GM12878 (cell line): ENCODE data around the gene PINLYP. TPM values are rescaled to one million over a fixed set of nuclear protein-coding genes. Genes with fewer than 3 reads are reported as not detected.

ENCODE experiments used
- ATAC-seq: fragments of 200-7000 bp; cut with Tn5 transposase; 3 replicates; pipeline ENCODE4 v1.9.1; 2020; ENCODE audit warnings: mild to moderate bottlenecking, moderate library complexity
- BruUV-seq: library from RNA; stranded (reverse); fragments of 400-500 nt; replicated peaks from 2 replicates; lab custom pipeline; 2021; lab: Mats Ljungman, UMichigan
- CTCF ChIA-PET: fragments of 300-600 bp; sonication (Branson Sonifier 250); formaldehyde crosslinking; extraction: SDS; loops from one replicate; lab custom pipeline; 2021; ENCODE audit warnings: inconsistent platforms; lab: Yijun Ruan, JAX
- POLR2A ChIA-PET: fragments of 350-600 bp; formaldehyde crosslinking; extraction: SDS; loops from one replicate; lab custom pipeline; 2021; ENCODE audit warnings: inconsistent platforms; lab: Charles Lee
- RAD21 ChIA-PET: fragments of 300-600 bp; sonication (Branson Sonifier 250); formaldehyde crosslinking; loops from one replicate; lab custom pipeline; 2023; ENCODE audit warnings: antibody characterized with exemption; ENCODE audit not compliant: unreplicated experiment; lab: Charles Lee
- SMC1A ChIA-PET: fragments of 300-600 bp; sonication (Branson Sonifier 250); formaldehyde crosslinking; loops from one replicate; lab custom pipeline; 2023; ENCODE audit not compliant: unreplicated experiment, uncharacterized antibody; lab: Charles Lee
- DNase-seq: peaks from one replicate; pipeline ENCODE4 v3.0.0-alpha.2; 2011; ENCODE audit warnings: low read depth, low spot score
- FAIRE-seq: peaks from 3 replicates; lab custom pipeline; 2011; peaks lifted over from hg19 to GRCh38; lab: Jason Lieb, UNC
- H2AFZ ChIP-seq: 2 replicates; pipeline ENCODE4 v1.6.0; 2011; ENCODE audit warnings: low read depth, low read length, control low read depth; ENCODE audit not compliant: control insufficient read depth
- H3K27ac ChIP-seq: 2 replicates; pipeline ENCODE4 v1.5.1; 2011; ENCODE audit warnings: control low read depth; ENCODE audit not compliant: control insufficient read depth, insufficient read depth
- H3K27me3 ChIP-seq, 2 experiments: replicated peaks in 1 of 2; 2 replicates each; pipeline versions ENCODE4 v1.6.0 to v1.6.1; 2011; ENCODE audit warnings: low read length in 1 of 2; ENCODE audit not compliant: control insufficient read depth in 2 of 2, insufficient read depth in 2 of 2
- H3K36me3 ChIP-seq, 2 experiments: 2 replicates each; pipeline ENCODE4 v1.5.1; 2011; ENCODE audit warnings: low read length in 1 of 2; ENCODE audit not compliant: control insufficient read depth in 2 of 2, insufficient read depth in 2 of 2
- H3K4me1 ChIP-seq: 2 replicates; pipeline ENCODE4 v1.6.1; 2011; ENCODE audit warnings: mild to moderate bottlenecking, low read length, moderate library complexity, mixed read lengths; ENCODE audit not compliant: control insufficient read depth, insufficient read depth
- H3K4me2 ChIP-seq: 2 replicates; pipeline ENCODE4 v1.6.0; 2011; ENCODE audit warnings: control low read depth; ENCODE audit not compliant: control insufficient read depth, insufficient read depth
- H3K4me3 ChIP-seq: fragments of 200-600 bp; sonication (generic); 2 replicates; pipeline ENCODE4 v1.5.1; 2016
- H3K79me2 ChIP-seq: 2 replicates; pipeline ENCODE4 v1.6.0; 2011; ENCODE audit warnings: low read length; ENCODE audit not compliant: control insufficient read depth, insufficient read depth
- H3K9ac ChIP-seq: 2 replicates; pipeline ENCODE4 v1.8.0; 2011; ENCODE audit warnings: low read length, control low read depth, mixed read lengths; ENCODE audit not compliant: control insufficient read depth, insufficient read depth
- H3K9me3 ChIP-seq: replicated peaks from 3 replicates; pipeline ENCODE4 v1.5.1; 2011; ENCODE audit warnings: mild to moderate bottlenecking, low read length; ENCODE audit not compliant: control insufficient read depth, insufficient read depth
- H4K20me1 ChIP-seq: 2 replicates; pipeline ENCODE4 v1.6.0; 2011; ENCODE audit not compliant: control insufficient read depth, insufficient read depth
- BCLAF1 ChIP-seq: fragments of 450-650 bp; IDR thresholded peaks from 2 replicates; pipeline ENCODE4 v1.6.1; 2017; ENCODE audit warnings: antibody characterized with exemption, mild to moderate bottlenecking, moderate library complexity
- CBX3 ChIP-seq: fragments of 200-600 bp; sonication (generic); IDR thresholded peaks from 2 replicates; pipeline ENCODE4 v1.6.1; 2016; ENCODE audit warnings: low read depth, borderline replicate concordance
- CREB1 ChIP-seq: IDR thresholded peaks from 2 replicates; pipeline ENCODE4 v1.6.1; 2012; ENCODE audit warnings: low read depth, mild to moderate bottlenecking, inconsistent platforms
- CREM ChIP-seq: IDR thresholded peaks from 2 replicates; pipeline ENCODE4 v1.6.1; 2014; ENCODE audit warnings: antibody characterized with exemption, low read depth
- EED ChIP-seq: sonication (generic); IDR thresholded peaks from 2 replicates; pipeline ENCODE4 v1.6.1; 2016; ENCODE audit warnings: antibody characterized with exemption, low read depth
- IKZF2 ChIP-seq, 2 experiments: fragments of 450-650 bp; IDR thresholded peaks; 2 replicates each; pipeline ENCODE4 v1.6.1; 2017; ENCODE audit warnings: mild to moderate bottlenecking in 2 of 2, moderate library complexity in 2 of 2
- KDM1A ChIP-seq: fragments of 200-600 bp; sonication (generic); IDR thresholded peaks from 2 replicates; pipeline ENCODE4 v1.6.1; 2016; ENCODE audit warnings: borderline replicate concordance
- MEF2B ChIP-seq: fragments of 450-650 bp; IDR thresholded peaks from 2 replicates; pipeline ENCODE4 v1.6.1; 2018; ENCODE audit warnings: mild to moderate bottlenecking, moderate library complexity; ENCODE audit not compliant: partially characterized antibody, poor library complexity, severe bottlenecking
- SIN3A ChIP-seq: IDR thresholded peaks from 2 replicates; pipeline ENCODE4 v1.6.1; 2012; ENCODE audit warnings: low read depth, low read length, improper control_type of control experiment
- SMAD1 ChIP-seq: fragments of 450-650 bp; IDR thresholded peaks from 2 replicates; pipeline ENCODE4 v1.6.1; 2018; ENCODE audit warnings: mild to moderate bottlenecking, low read depth; ENCODE audit not compliant: partially characterized antibody
- SREBF1 ChIP-seq: IDR thresholded peaks from 2 replicates; pipeline ENCODE4 v1.6.1; 2012; ENCODE audit warnings: mild to moderate bottlenecking, low read length
- TBL1XR1 ChIP-seq: IDR thresholded peaks from 2 replicates; pipeline ENCODE4 v1.6.1; 2012; ENCODE audit warnings: low read depth, low read length, improper control_type of control experiment
- ZNF274 ChIP-seq: IDR thresholded peaks from one replicate; pipeline ENCODE4 v1.8.0; 2011; ENCODE audit not compliant: insufficient read length, insufficient read depth
- WGBS: methylation state at CpG from one replicate; pipeline ENCODE4 v1.1.6; 2016; ENCODE audit warnings: low lambda C conversion rate; ENCODE audit not compliant: insufficient replicate concordance, insufficient coverage; ENCODE audit errors: missing lambda C conversion rate; 5-methylcytosine and 5-hydroxymethylcytosine counted together
- in situ Hi-C: fragments of 300-500 bp; cut with MboI; formaldehyde crosslinking; loops from 9 replicates; pipeline ENCODE4 v1.14.3; 2018; ENCODE audit warnings: mixed read lengths
- intact Hi-C: fragments of 100-400 bp; cut with micrococcal nuclease; formaldehyde crosslinking; loops from one replicate; pipeline ENCODE4 v1.14.2; 2022; ENCODE audit not compliant: unreplicated experiment
- polyA plus RNA-seq, 11 experiments: library from polyadenylated mRNA; depleted of rRNA in 4 of 11; unstranded in 6 of 11; stranded (reverse) in 5 of 11; fragments of >200 nt; fragmentation: Nextera tagmentation in 4 of 11; fragmentation: Illumina TruSeq in 1 of 11; extraction: Ambion mirVana in 4 of 11; extraction: Trizol in 1 of 11; gene quantifications; 1 replicate in 1 of 11; 2 replicates in 10 of 11; pipeline versions ENCODE4 v1.2.1 to v1.2.3, GENCODE V29; 2011 to 2016; ENCODE audit warnings: inconsistent platforms in 2 of 11, missing spikeins in 2 of 11, low read depth in 1 of 11
- total RNA-seq, 4 experiments: library from RNA; depleted of rRNA in 3 of 4; stranded (reverse); fragments of >200 nt in 3 of 4; fragmentation: Illumina TruSeq in 1 of 4; extraction: Trizol in 1 of 4; gene quantifications; 2 replicates each; pipeline versions ENCODE4 v1.2.1 to v1.2.3, GENCODE V29; 2013 to 2021
- TF ChIP-seq, protein P1 (sequence below): fragments of 450-650 bp; IDR thresholded peaks from 2 replicates; pipeline ENCODE4 v1.6.1; 2016; ENCODE audit warnings: mild to moderate bottlenecking, moderate library complexity, borderline replicate concordance
- TF ChIP-seq, protein P2 (sequence below): fragments of 450-650 bp; IDR thresholded peaks from 2 replicates; pipeline ENCODE4 v1.6.1; 2018; ENCODE audit warnings: mild to moderate bottlenecking, low read depth, moderate library complexity; ENCODE audit not compliant: partially characterized antibody

PINLYP gene
- total and polyA plus RNA-seq, 10 of the 15 experiments (the other 5 are each of a cell fraction or from before 2014, with no cell fraction given): 1.0 to 26.9 (median 11.4) TPM

GRCh38 chr19:43618921-43619261, 43.3 kb downstream of the PINLYP start:
- DNase-seq: peak; percentile 30
- ChIA-PET SMC1A (interaction anchor here (1.0 to 1.6 kb wide), 2 partner anchors 23 to 316 kb away, joined by 3 to 4 read pairs; partner anchors contain the start of genes IRGQ, ZNF45 and ZNF576), RAD21 (no interaction called here), CTCF (interaction anchor here (0.7 to 0.9 kb wide), 2 partner anchors 24 to 190 kb away, joined by 3 to 4 read pairs; no protein-coding TSS in a partner anchor), POLR2A (interaction anchor here (0.7 kb wide), 2 partner anchors 19 to 34 kb away, joined by 3 to 11 read pairs; no protein-coding TSS in a partner anchor)
- no peaks in the 10 kb centered on the region for H4K20me1 ChIP-seq
- peaks cover 18% of the 10 kb centered on the region for H3K79me2 ChIP-seq
- peak overlapping the region; percentile 99 for H3K4me2 ChIP-seq
- H3K27ac ChIP-seq: peak overlapping the region; percentile 77
- H3K9me3 ChIP-seq: no peaks in the 10 kb centered on the region
- no peaks in the 10 kb centered on the region for H3K27me3 ChIP-seq
- H3K9ac ChIP-seq: peak overlapping the region; percentile 85
- peak overlapping the region; percentile 77 for H2AFZ ChIP-seq
- peak; percentile 81 for ATAC-seq
- under 1% methylated on average over 14 of the region's 14 CpGs for WGBS
- FAIRE-seq: no peak
- H3K36me3 ChIP-seq: no peaks in the 10 kb centered on the region
- peak overlapping the region; percentile 82 for H3K4me3 ChIP-seq
- BruUV-seq: TSS peak; percentile 86
- peaks cover 6% of the 10 kb centered on the region; the same call in 1 of the 2 replicates for H3K4me1 ChIP-seq
- in situ Hi-C loops (no loop called here), intact Hi-C loops (loop anchor here (1.0 kb wide), 1 partner anchor 44 kb away; the partner anchor contains the start of genes PINLYP and XRCC1)
- TF ChIP-seq, protein P1, sequence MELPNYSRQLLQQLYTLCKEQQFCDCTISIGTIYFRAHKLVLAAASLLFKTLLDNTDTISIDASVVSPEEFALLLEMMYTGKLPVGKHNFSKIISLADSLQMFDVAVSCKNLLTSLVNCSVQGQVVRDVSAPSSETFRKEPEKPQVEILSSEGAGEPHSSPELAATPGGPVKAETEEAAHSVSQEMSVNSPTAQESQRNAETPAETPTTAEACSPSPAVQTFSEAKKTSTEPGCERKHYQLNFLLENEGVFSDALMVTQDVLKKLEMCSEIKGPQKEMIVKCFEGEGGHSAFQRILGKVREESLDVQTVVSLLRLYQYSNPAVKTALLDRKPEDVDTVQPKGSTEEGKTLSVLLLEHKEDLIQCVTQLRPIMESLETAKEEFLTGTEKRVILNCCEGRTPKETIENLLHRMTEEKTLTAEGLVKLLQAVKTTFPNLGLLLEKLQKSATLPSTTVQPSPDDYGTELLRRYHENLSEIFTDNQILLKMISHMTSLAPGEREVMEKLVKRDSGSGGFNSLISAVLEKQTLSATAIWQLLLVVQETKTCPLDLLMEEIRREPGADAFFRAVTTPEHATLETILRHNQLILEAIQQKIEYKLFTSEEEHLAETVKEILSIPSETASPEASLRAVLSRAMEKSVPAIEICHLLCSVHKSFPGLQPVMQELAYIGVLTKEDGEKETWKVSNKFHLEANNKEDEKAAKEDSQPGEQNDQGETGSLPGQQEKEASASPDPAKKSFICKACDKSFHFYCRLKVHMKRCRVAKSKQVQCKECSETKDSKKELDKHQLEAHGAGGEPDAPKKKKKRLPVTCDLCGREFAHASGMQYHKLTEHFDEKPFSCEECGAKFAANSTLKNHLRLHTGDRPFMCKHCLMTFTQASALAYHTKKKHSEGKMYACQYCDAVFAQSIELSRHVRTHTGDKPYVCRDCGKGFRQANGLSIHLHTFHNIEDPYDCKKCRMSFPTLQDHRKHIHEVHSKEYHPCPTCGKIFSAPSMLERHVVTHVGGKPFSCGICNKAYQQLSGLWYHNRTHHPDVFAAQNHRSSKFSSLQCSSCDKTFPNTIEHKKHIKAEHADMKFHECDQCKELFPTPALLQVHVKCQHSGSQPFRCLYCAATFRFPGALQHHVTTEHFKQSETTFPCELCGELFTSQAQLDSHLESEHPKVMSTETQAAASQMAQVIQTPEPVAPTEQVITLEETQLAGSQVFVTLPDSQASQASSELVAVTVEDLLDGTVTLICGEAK: peak; percentile 60; the same call in 1 of the 2 replicates
- TF ChIP-seq SMAD1 (no peak), KDM1A (no peak), CBX3 (no peak), BCLAF1 (no peak), TBL1XR1 (no peak), MEF2B (no peak), SIN3A (peak; percentile 54; the same call in 1 of the 2 replicates), ZNF274 (no peak), IKZF2 (IDR thresholded peaks at IDR 0.05) (peak; percentile 50 to 63; a peak in 3 of 4 replicates), CREM (no peak), SREBF1 (no peak), EED (no peak), CREB1 (no peak)
- TF ChIP-seq, protein P2, sequence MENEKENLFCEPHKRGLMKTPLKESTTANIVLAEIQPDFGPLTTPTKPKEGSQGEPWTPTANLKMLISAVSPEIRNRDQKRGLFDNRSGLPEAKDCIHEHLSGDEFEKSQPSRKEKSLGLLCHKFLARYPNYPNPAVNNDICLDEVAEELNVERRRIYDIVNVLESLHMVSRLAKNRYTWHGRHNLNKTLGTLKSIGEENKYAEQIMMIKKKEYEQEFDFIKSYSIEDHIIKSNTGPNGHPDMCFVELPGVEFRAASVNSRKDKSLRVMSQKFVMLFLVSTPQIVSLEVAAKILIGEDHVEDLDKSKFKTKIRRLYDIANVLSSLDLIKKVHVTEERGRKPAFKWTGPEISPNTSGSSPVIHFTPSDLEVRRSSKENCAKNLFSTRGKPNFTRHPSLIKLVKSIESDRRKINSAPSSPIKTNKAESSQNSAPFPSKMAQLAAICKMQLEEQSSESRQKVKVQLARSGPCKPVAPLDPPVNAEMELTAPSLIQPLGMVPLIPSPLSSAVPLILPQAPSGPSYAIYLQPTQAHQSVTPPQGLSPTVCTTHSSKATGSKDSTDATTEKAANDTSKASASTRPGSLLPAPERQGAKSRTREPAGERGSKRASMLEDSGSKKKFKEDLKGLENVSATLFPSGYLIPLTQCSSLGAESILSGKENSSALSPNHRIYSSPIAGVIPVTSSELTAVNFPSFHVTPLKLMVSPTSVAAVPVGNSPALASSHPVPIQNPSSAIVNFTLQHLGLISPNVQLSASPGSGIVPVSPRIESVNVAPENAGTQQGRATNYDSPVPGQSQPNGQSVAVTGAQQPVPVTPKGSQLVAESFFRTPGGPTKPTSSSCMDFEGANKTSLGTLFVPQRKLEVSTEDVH: no peak
